Retinal pigment epithelial cell (primary cell): ENCODE measurements around the gene PTGFRN.

ENCODE experiments used
- DNase-seq: peaks from one replicate; pipeline ENCODE4 v3.0.0-alpha.2; 2010; ENCODE audit warnings: low read depth
- H3K4me3 ChIP-seq: 2 replicates; pipeline ENCODE4 v1.5.1; 2011; ENCODE audit warnings: mild to moderate bottlenecking, low read length, control low read depth, moderate library complexity
- CTCF ChIP-seq: conservative IDR thresholded peaks from 2 replicates; pipeline ENCODE4 v1.5.1; 2011; ENCODE audit warnings: low read depth, low read length, control low read depth, inconsistent platforms

The PTGFRN gene

GRCh38 chr1:116940814-116941599 lies 31.3 kb downstream of the PTGFRN start:
- DNase-seq: no peak
- TF ChIP-seq CTCF: no peak

GRCh38 chr1:116941670-116942069 lies 32.0 kb downstream of the PTGFRN start:
- no peak for DNase-seq

More at GRCh38 chr1:116940814-116941599, 31.3 kb downstream of the PTGFRN start:
- no peak overlapping the region for H3K4me3 ChIP-seq

GRCh38 chr1:116942344-116942743 lies 32.6 kb downstream of the PTGFRN start:
- H3K4me3 ChIP-seq: no peak overlapping the region
- no peak for TF ChIP-seq CTCF

More at GRCh38 chr1:116941670-116942069, 32.0 kb downstream of the PTGFRN start:
- H3K4me3 ChIP-seq: no peak overlapping the region
- no peak for TF ChIP-seq CTCF

GRCh38 chr1:116943438-116943837 lies 33.7 kb downstream of the PTGFRN start:
- no peak for DNase-seq
- H3K4me3 ChIP-seq: no peak overlapping the region
- TF ChIP-seq CTCF: no peak

More at GRCh38 chr1:116942344-116942743, 32.6 kb downstream of the PTGFRN start:
- DNase-seq: no peak

GRCh38 chr1:116944613-116945012 lies 34.9 kb downstream of the PTGFRN start:
- no peak overlapping the region for H3K4me3 ChIP-seq
- no peak for TF ChIP-seq CTCF

GRCh38 chr1:116945421-116945820 lies 35.7 kb downstream of the PTGFRN start:
- no peak for TF ChIP-seq CTCF
- DNase-seq: no peak

More at GRCh38 chr1:116944613-116945012, 34.9 kb downstream of the PTGFRN start:
- DNase-seq: no peak

GRCh38 chr1:116945996-116946395 lies 36.3 kb downstream of the PTGFRN start:
- no peak for DNase-seq
- TF ChIP-seq CTCF: no peak
- H3K4me3 ChIP-seq: no peak overlapping the region

More at GRCh38 chr1:116945421-116945820, 35.7 kb downstream of the PTGFRN start:
- H3K4me3 ChIP-seq: no peak overlapping the region
